ENCODE data around the gene DARS2.

Gene DARS2

GRCh38 chr1:173818459-173818858, 6.0 kb upstream of the DARS2 start:
- TF ChIP-seq, protein P1, sequence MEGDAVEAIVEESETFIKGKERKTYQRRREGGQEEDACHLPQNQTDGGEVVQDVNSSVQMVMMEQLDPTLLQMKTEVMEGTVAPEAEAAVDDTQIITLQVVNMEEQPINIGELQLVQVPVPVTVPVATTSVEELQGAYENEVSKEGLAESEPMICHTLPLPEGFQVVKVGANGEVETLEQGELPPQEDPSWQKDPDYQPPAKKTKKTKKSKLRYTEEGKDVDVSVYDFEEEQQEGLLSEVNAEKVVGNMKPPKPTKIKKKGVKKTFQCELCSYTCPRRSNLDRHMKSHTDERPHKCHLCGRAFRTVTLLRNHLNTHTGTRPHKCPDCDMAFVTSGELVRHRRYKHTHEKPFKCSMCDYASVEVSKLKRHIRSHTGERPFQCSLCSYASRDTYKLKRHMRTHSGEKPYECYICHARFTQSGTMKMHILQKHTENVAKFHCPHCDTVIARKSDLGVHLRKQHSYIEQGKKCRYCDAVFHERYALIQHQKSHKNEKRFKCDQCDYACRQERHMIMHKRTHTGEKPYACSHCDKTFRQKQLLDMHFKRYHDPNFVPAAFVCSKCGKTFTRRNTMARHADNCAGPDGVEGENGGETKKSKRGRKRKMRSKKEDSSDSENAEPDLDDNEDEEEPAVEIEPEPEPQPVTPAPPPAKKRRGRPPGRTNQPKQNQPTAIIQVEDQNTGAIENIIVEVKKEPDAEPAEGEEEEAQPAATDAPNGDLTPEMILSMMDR (conservative IDR thresholded peaks at IDR 0.05), result no peak
- H3K27ac ChIP-seq, result no peak overlapping the region

DNA sequence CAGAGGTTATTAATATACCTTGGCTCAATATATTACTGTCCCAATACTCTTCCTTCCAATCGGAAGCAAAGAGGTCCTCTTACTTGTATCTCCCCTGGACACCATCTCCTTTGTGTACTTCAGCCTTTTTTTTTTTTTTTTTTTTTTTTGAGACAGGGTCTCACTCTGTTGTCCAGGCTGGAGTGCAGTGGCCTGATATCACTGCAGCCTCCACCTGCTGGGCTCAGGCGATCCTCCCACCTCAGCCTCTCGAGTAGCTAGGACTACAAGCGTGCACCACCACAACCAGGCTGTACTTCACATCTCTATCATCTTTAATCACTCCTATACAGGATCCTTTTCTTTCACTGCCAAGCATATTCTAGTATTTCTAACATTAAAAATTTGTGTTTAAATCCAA, 2.8 kb upstream of the DARS2 start:
- H3K27ac ChIP-seq, result no peak overlapping the region
- TF ChIP-seq, protein P1 (conservative IDR thresholded peaks at IDR 0.05), result no peak

- TF ChIP-seq, protein P1 (conservative IDR thresholded peaks at IDR 0.05), result no peak
- peak overlapping the region; percentile 81 for H3K27ac ChIP-seq
Measured at GRCh38 chr1:173823781-173824314, 625 bp upstream of the DARS2 start.

- TF ChIP-seq, protein P1 (conservative IDR thresholded peaks at IDR 0.05), result no peak
Measured at GRCh38 chr1:173827611-173828010, 3.1 kb downstream of the DARS2 start.

DNA sequence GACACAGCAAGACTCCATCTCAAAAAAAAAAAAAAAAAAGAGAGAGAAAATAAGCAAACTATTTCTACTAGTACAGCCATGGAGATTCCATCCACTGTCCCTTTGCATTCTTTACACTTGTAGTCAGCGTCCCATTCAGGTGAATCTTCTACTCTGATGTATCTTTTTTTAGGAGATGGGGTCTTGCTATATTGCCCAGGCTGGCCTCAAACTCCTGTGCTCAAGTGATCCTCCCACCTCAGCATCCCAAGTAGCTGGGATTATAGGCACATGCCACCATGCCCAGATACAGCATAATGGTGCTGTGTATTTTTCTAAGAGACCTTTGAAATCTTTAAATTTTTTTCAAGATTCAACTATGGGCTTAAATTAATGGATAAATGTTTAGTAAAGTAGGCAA, 8.3 kb downstream of the DARS2 start:
- TF ChIP-seq, protein P1 (conservative IDR thresholded peaks at IDR 0.05), result no peak
- H3K27ac ChIP-seq, result no peak overlapping the region

More at GRCh38 chr1:173827611-173828010, 3.1 kb downstream of the DARS2 start:
- no peak overlapping the region for H3K27ac ChIP-seq

GRCh38 chr1:173852105-173852504, 27.6 kb downstream of the DARS2 start:
- TF ChIP-seq, protein P1 (conservative IDR thresholded peaks at IDR 0.05), result no peak
- H3K27ac ChIP-seq, result no peak overlapping the region

DNA sequence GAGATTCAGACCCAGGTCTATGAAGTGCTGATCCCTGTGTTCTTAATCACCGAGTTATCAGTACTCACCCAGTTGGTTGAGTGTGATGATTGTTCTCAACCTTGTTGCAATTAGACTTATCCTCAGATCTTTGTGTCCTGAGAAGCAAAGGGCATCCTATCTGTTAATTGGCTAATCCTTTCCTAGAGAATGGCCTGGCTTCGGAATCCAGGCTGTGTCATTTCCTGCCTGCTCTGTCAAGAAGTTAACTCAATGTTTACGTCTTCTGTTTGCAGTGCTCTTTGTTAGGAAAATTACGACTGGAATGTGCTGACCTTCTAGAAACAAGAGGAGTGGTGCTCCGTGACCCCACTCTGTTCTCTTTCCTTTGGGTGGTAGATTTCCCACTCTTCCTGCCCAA, 28.6 kb downstream of the DARS2 start:
- TF ChIP-seq, protein P1 (conservative IDR thresholded peaks at IDR 0.05), result no peak
- H3K27ac ChIP-seq, result peak overlapping the region; percentile 50
